ENCODE measurements around the gene THSD4.

Gene THSD4

GRCh38 chr15:71626596-71627088 is 511.4 kb downstream of the THSD4 start:
- no peak for DNase-seq (ENCODE audit: low spot score)
- TF ChIP-seq, protein P1, sequence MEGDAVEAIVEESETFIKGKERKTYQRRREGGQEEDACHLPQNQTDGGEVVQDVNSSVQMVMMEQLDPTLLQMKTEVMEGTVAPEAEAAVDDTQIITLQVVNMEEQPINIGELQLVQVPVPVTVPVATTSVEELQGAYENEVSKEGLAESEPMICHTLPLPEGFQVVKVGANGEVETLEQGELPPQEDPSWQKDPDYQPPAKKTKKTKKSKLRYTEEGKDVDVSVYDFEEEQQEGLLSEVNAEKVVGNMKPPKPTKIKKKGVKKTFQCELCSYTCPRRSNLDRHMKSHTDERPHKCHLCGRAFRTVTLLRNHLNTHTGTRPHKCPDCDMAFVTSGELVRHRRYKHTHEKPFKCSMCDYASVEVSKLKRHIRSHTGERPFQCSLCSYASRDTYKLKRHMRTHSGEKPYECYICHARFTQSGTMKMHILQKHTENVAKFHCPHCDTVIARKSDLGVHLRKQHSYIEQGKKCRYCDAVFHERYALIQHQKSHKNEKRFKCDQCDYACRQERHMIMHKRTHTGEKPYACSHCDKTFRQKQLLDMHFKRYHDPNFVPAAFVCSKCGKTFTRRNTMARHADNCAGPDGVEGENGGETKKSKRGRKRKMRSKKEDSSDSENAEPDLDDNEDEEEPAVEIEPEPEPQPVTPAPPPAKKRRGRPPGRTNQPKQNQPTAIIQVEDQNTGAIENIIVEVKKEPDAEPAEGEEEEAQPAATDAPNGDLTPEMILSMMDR (IDR thresholded peaks at IDR 0.05) = no peak
- Histone ChIP-seq H3K27ac (no peak overlapping the region), H3K4me3 (no peak overlapping the region)

- DNase-seq (ENCODE audit: low spot score) = no peak
- H3K27ac ChIP-seq = no peak overlapping the region
- no peak overlapping the region for H3K4me3 ChIP-seq
- TF ChIP-seq, protein P1 (IDR thresholded peaks at IDR 0.05) = no peak
Observed at GRCh38 chr15:71627188-71627587, 511.9 kb downstream of the THSD4 start.

- H3K27ac ChIP-seq = no peak overlapping the region
- DNase-seq (ENCODE audit: low spot score) = no peak
Observed at GRCh38 chr15:71627604-71628003, 512.3 kb downstream of the THSD4 start.

DNA sequence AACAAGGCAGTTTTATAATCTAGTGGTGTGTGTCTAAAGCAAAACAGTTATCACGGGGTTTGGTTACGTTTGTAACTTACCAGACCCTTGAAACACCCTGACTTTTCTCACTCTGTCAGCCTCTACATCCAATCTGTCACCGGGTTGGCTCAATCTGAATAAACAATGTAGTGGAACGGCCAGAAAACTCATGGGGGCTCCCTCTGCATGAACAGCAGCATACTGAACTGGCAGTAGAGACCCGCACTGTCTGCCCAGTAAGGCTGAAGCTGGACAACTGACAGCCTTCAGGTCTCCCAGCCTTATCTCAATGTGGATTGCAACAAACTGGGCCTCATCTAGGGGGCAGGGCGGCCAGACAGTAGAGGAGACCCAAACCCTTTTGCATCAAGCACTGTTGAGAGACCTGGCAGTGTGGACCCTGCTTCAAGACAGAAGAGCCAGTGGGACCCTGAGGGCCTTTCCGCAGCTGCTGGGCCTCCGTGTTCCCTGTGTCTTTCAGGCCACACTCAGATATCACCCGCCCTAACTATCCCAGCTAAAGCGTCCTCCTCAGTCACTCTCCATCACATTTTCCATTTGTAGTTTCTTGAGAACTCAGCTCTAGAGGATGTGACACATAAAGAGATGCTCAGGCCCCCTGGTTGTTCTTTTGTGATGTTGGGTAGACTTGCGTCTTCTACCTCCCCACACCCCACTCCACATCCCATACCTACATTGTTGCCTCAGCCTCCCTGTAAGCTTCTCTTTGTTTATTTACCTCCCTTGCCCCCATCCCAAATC is 513.9 kb downstream of the THSD4 start:
- TF ChIP-seq, protein P1 (IDR thresholded peaks at IDR 0.05) = no peak
- Histone ChIP-seq H3K27ac (no peak overlapping the region), H3K4me3 (no peak overlapping the region)
- DNase-seq (ENCODE audit: low spot score) = no peak

More at GRCh38 chr15:71627604-71628003, 512.3 kb downstream of the THSD4 start:
- TF ChIP-seq, protein P1 (IDR thresholded peaks at IDR 0.05) = no peak
- H3K4me3 ChIP-seq = no peak overlapping the region

DNA sequence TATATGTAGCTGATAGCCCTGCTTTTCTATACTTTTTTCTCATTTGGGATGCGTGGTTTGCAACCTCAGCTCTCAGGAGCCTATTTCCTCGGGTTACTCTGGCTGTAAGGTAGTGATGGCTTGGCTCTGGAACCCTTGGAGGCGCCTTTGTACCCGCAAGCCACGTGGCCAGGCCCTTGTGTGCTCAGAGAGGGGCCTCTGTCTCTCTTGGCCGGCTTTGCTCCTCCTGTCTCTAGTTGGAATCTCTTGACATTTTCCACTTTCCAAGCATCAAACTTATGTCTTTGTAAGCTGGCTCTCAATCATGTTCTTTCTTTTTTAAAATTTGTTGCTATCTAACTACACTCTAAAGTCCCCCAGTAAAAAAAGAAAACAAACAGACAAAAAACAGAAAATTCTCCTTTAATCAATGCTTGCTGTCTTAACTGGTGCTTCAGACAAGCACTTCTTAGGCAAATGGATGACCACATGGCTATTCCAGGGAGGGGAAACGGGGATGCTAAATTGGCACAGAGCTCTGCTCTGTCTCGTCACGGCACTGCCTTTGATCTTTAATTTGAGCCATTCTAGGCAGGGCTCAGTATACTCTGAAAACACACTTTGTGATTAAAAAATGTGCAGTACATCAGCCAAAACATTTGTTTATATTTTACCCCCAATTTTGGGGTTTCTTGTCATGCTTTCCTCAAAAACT is 514.7 kb downstream of the THSD4 start:
- Histone ChIP-seq H3K27ac (no peak overlapping the region), H3K4me3 (no peak overlapping the region)
- TF ChIP-seq, protein P1 (IDR thresholded peaks at IDR 0.05) = no peak
- no peak for DNase-seq (ENCODE audit: low spot score)

DNA sequence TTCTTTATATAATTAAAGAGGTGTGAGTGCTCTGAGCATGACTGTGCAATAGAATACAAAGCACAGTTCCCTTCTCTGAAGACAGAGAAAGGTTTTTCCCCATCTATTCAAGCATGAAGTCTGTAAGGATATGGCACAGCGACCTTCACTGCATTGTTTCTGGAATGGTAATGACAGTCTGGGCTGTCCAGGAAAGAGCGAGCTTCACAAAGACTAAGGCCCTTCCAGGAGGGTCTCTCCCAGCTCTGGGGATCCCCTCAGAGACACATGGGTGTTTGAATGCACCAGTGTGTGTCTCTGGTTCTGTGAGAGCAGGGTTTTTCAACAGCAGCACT is 515.2 kb downstream of the THSD4 start:
- no peak for DNase-seq (ENCODE audit: low spot score)
- H3K27ac ChIP-seq = no peak overlapping the region
- H3K4me3 ChIP-seq = no peak overlapping the region
- TF ChIP-seq, protein P1 (IDR thresholded peaks at IDR 0.05) = no peak
